GM10248 (cell line): ENCODE results near the gene MYBPC1.
"Not testable (repeated sequence)": the region's sequence is repeated elsewhere in the genome, so short reads cannot be mapped to it uniquely, and the experiment has no call there.

Experiments used
- CTCF ChIA-PET: fragments of 300-600 bp; sonication (Branson Sonifier 250); formaldehyde crosslinking; extraction: SDS; loops from one replicate; lab custom pipeline; 2021; ENCODE audit warnings: antibody characterized with exemption; lab: Yijun Ruan, JAX
- POLR2A ChIA-PET: fragments of 350-650 bp; sonication (Branson Sonifier 250); formaldehyde crosslinking; extraction: SDS; loops from one replicate; lab custom pipeline; 2020; ENCODE audit warnings: antibody characterized with exemption; lab: Yijun Ruan, JAX
- DNase-seq: peaks from one replicate; pipeline ENCODE4 v3.0.0; 2012; ENCODE audit errors: extremely low spot score
- TF ChIP-seq, protein P1 (sequence below): IDR thresholded peaks from 2 replicates; pipeline ENCODE4 v1.5.1; 2012; ENCODE audit warnings: mild to moderate bottlenecking, low read depth; ENCODE audit errors: extremely low read depth, missing control alignments, control extremely low read depth

Gene MYBPC1

DNA sequence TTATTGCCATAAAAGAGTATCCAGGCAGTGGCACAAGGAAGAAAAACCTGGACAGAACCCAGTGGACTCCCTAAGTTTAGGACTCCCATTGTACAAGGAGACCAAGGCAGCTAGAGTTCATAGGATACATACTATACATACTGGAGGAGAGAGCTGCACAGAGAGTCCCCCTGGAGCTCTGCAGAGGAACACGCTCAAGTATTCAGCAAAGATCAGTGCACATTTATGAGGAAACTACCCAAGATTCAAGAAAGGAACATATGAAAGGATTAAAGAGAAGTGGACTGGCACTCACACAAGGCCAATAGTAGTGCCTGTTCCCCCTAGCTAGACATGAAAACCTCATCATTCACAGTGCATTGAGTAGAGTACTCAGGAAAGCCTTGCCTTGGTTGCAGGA lies 59.7 kb downstream of the MYBPC1 start:
- TF ChIP-seq, protein P1, sequence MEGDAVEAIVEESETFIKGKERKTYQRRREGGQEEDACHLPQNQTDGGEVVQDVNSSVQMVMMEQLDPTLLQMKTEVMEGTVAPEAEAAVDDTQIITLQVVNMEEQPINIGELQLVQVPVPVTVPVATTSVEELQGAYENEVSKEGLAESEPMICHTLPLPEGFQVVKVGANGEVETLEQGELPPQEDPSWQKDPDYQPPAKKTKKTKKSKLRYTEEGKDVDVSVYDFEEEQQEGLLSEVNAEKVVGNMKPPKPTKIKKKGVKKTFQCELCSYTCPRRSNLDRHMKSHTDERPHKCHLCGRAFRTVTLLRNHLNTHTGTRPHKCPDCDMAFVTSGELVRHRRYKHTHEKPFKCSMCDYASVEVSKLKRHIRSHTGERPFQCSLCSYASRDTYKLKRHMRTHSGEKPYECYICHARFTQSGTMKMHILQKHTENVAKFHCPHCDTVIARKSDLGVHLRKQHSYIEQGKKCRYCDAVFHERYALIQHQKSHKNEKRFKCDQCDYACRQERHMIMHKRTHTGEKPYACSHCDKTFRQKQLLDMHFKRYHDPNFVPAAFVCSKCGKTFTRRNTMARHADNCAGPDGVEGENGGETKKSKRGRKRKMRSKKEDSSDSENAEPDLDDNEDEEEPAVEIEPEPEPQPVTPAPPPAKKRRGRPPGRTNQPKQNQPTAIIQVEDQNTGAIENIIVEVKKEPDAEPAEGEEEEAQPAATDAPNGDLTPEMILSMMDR, result no peak
- no peak for DNase-seq
- ChIA-PET CTCF (interaction anchor here (0.8 to 1.0 kb wide), 5 partner anchors 9 to 1978 kb away, joined by 3 read pairs; no protein-coding TSS in a partner anchor), POLR2A (no interaction called here)

DNA sequence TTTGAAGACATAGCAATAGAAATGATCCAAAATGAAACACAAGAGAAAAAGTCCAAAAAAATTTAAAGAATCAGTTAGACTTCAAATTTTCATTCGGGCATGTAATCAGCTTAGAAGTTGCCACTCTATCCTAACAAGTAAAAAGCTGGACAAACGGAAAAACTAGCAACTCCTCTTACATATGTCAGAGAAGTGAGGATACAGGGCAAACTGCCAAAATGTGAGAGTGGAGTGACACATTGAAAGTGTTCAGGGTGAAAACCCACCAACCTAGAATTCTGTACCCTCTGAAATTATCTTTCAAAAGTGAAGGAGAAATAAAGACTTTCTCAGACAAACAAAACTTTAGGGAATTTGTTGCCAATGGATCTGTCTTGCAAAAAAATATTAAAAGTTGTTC lies 60.6 kb downstream of the MYBPC1 start:
- ChIA-PET POLR2A (no interaction called here), CTCF (interaction anchor here (0.8 to 1.0 kb wide), 4 partner anchors 10 to 1977 kb away, joined by 3 read pairs; no protein-coding TSS in a partner anchor)
- DNase-seq, result no peak
- TF ChIP-seq, protein P1, result no peak

DNA sequence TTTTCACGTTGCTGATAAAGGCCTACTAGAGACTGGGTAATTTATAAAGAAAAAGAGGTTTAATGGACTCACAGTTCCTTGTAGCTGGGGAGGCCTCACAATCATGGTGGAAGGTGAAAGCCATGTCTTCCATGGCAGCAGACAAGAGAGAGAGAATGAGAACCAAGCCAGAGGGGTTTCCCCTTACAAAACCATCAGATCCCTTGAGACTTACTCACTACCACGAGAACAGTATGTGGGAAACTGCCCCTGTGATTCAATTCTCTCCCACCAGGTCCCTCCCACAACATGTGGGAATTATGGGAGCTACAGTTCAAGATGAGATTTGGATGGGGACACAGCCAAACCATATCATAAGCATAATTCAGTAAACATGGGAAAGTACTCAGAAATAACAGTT lies 65.9 kb downstream of the MYBPC1 start:
- DNase-seq, POLR2A ChIA-PET, CTCF ChIA-PET: not testable (repeated sequence)

DNA sequence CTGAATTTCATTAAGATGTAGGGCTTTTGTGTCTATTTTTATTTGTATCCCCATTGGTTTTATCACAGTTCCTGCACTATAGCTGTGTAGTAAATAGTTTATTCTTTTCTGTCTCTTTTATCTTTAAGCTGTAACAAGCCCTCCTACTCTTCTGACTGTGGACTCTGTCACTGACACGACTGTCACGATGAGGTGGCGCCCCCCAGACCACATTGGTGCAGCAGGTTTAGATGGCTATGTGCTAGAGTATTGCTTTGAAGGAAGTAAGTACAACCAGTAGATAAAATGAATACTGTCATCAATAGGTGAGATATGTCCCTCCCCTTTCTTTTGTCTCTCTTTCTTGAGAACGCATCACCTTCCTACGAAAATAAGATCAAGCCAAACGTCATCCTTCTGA lies 68.5 kb downstream of the MYBPC1 start:
- POLR2A ChIA-PET, result no interaction called here
- DNase-seq, result no peak
- CTCF ChIA-PET, result no interaction called here
- TF ChIP-seq, protein P1, result no peak

DNA sequence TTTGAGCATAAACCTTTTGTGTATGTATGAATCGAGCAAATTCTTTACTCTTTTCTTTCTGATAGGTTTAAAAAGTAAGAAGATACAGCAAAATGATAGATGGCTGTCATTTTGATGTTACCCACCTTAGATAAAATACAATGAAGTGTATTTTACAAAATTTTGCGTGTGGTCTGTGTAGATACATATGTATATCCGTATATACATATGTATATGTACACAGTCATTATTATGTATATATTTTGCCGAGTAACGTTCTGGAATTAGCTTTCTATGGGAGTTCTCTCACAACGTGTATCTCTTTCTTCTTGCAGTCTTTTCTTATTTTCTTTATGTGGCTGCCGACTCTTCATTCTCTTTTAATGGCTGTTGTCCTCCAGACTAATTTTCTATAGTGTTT lies 70.2 kb downstream of the MYBPC1 start:
- no peak for DNase-seq
- TF ChIP-seq, protein P1, result no peak
- ChIA-PET POLR2A (no interaction called here), CTCF (interaction anchor here (1.6 kb wide), 1 partner anchor 10 kb away, joined by 3 read pairs; no protein-coding TSS in a partner anchor)

DNA sequence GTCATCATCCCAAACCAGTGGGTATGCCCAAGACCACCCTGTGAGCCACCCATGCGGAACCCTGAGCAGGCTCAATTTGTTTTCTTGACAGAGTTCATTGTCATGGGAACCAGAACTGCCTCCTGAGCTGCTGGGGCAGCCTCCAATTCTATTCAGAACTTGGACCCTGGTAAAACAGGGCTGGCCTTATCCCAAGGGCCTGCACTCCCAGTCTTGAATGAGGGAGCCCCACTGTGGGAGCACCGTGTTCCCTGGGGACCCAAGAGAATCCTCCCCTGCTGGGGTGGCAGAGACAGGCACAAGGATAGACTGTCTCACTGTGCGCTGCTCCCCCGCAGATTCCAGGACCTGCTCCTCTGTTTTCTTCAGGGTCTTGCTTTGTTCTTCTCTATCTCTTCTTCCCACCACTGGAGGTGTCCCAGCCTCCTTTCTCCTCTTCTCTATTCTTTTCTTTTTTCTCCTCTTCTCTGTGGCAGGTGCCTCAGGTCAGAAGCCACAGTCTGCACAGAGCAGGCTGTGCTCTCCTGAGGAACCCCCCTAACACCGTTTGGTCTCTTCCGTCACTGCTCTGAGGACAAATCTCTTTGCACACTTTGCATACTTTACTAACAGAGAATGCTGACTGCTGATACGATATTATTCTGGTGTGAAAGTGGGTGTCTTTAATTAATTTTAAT lies 71.4 kb downstream of the MYBPC1 start:
- DNase-seq, result no peak
- ChIA-PET POLR2A (no interaction called here), CTCF (interaction anchor here (0.7 to 1.6 kb wide), 4 partner anchors 12 to 173 kb away, joined by 3 read pairs; no protein-coding TSS in a partner anchor)
- TF ChIP-seq, protein P1, result no peak

DNA sequence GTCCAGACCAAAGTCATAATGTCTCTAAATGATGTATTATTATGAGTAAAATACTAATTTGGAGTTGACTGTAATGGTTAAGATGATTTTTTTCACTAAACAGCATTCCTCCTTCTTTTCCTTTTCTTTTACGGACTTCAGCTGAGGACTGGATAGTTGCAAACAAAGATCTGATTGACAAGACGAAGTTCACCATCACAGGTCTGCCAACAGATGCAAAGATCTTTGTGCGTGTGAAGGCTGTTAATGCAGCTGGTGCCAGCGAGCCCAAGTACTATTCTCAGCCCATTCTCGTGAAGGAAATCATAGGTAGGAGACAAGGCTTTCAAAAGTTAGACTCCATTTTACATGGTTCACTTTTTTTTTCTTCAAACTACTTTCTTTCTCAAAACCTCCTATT lies 72.8 kb downstream of the MYBPC1 start:
- TF ChIP-seq, protein P1, result no peak
- POLR2A ChIA-PET, result no interaction called here
- no peak for DNase-seq
- CTCF ChIA-PET, result interaction anchor here (1.3 kb wide), 2 partner anchors 24 to 253 kb away, joined by 3 read pairs; no protein-coding TSS in a partner anchor
